BE2C (cell line): Measurements from ENCODE around the gene BRI3BP. TPM values are rescaled to one million over a fixed set of nuclear protein-coding genes. Genes with fewer than 3 reads are reported as not detected.
A peak's percentile ranks its signal among the peaks of the same experiment; 100 is the strongest.

ENCODE experiments used
- DNase-seq: peaks from one replicate; pipeline ENCODE4 v3.0.0-alpha.2; 2020
- H3K27me3 ChIP-seq: fragments of 250-450 bp; sonication (Bioruptor Pico); 2 replicates; pipeline ENCODE4 v1.5.1; 2020; ENCODE audit warnings: mild to moderate bottlenecking
- H3K36me3 ChIP-seq: fragments of 250-450 bp; sonication (Bioruptor Pico); 2 replicates; pipeline ENCODE4 v1.5.1; 2020; ENCODE audit warnings: mild to moderate bottlenecking
- H3K4me1 ChIP-seq: fragments of 250-450 bp; sonication (Bioruptor Pico); 2 replicates; pipeline ENCODE4 v1.5.1; 2020
- H3K4me3 ChIP-seq: 2 replicates; pipeline ENCODE4 v1.5.1; 2011; ENCODE audit warnings: low read depth, low read length
- H3K9me3 ChIP-seq: fragments of 250-450 bp; sonication (Bioruptor Pico); 2 replicates; pipeline ENCODE4 v1.5.1; 2020
- CTCF ChIP-seq: IDR thresholded peaks from 2 replicates; pipeline ENCODE4 v1.5.1; 2012; ENCODE audit warnings: mild to moderate bottlenecking, low read depth, low read length
- polyA plus RNA-seq: library from polyadenylated mRNA; unstranded; fragments of >200 nt; gene quantifications from one replicate; pipeline ENCODE4 v1.2.1, GENCODE V29; 2012; ENCODE audit warnings: low read depth, missing spikeins; ENCODE audit not compliant: insufficient read length, insufficient read depth

The BRI3BP gene
- polyA plus RNA-seq = 3.1 TPM

- DNase-seq = peak; percentile 75
- H3K9me3 ChIP-seq = no peaks in the 10 kb centered on the region; the same call in 1 of the 2 replicates
- no peaks in the 10 kb centered on the region for H3K27me3 ChIP-seq
- H3K36me3 ChIP-seq = no peaks in the 10 kb centered on the region
- TF ChIP-seq CTCF = no peak
- H3K4me3 ChIP-seq = peak within 1 kb of the TSS; percentile 72
- 0 out of 2 replicates have a peak, but pooled peaks cover 4% of the 10 kb centered on the region for H3K4me1 ChIP-seq
Observed at GRCh38 chr12:124993626-124994436, at the start of gene BRI3BP. Gene BRI3BP (plus strand): TSS chr12:124993645. CDS start chr12:124993791, 146 bp downstream.

GRCh38 chr12:124946447-124946793 lies 47.0 kb upstream of the BRI3BP start:
- H3K36me3 ChIP-seq = peaks cover 34% of the 10 kb centered on the region
- TF ChIP-seq CTCF = no peak

GRCh38 chr12:124947013-124947412 lies 46.4 kb upstream of the BRI3BP start:
- TF ChIP-seq CTCF = no peak
- peaks cover 38% of the 10 kb centered on the region for H3K36me3 ChIP-seq
- no peaks in the 10 kb centered on the region for H3K27me3 ChIP-seq
- no peaks in the 10 kb centered on the region for H3K4me1 ChIP-seq
- H3K4me3 ChIP-seq = no peak overlapping the region
- no peak for DNase-seq
- H3K9me3 ChIP-seq = no peaks in the 10 kb centered on the region

More at GRCh38 chr12:124946447-124946793, 47.0 kb upstream of the BRI3BP start:
- Histone ChIP-seq H3K9me3 (no peaks in the 10 kb centered on the region), H3K4me3 (no peak overlapping the region), H3K27me3 (no peaks in the 10 kb centered on the region), H3K4me1 (no peaks in the 10 kb centered on the region)
- DNase-seq = no peak

- Histone ChIP-seq H3K27me3 (no peaks in the 10 kb centered on the region), H3K4me1 (no peaks in the 10 kb centered on the region), H3K9me3 (no peaks in the 10 kb centered on the region), H3K4me3 (no peak overlapping the region), H3K36me3 (peaks cover 41% of the 10 kb centered on the region)
- no peak for TF ChIP-seq CTCF
- no peak for DNase-seq
Observed at GRCh38 chr12:124947561-124948398, 45.7 kb upstream of the BRI3BP start.

- Histone ChIP-seq H3K36me3 (peaks cover 50% of the 10 kb centered on the region), H3K4me1 (no peaks in the 10 kb centered on the region), H3K9me3 (no peaks in the 10 kb centered on the region), H3K27me3 (no peaks in the 10 kb centered on the region), H3K4me3 (no peak overlapping the region)
- TF ChIP-seq CTCF = no peak
- DNase-seq = no peak
Observed at GRCh38 chr12:124949066-124949465, 44.4 kb upstream of the BRI3BP start.
